Liver (tissue), 3 donors: Measurements from ENCODE around the gene MAPT.

Experiments used
- EGR1 ChIP-seq, 2 donors: IDR thresholded peaks; 2 replicates each; pipeline ENCODE4 v1.6.1; 2016 to 2018; ENCODE audit warnings: antibody characterized with exemption in 2 of 2, low read depth in 2 of 2
- FOXA1 ChIP-seq: IDR thresholded peaks from 2 replicates; pipeline ENCODE4 v1.6.1; 2016; ENCODE audit warnings: antibody characterized with exemption
- GABPA ChIP-seq, 2 donors: IDR thresholded peaks in 1 of 2; conservative IDR thresholded peaks in 1 of 2; 2 replicates each; pipeline ENCODE4 v1.6.1; 2016; ENCODE audit warnings: antibody characterized with exemption in 2 of 2, mild to moderate bottlenecking in 1 of 2, moderate library complexity in 1 of 2
- JUND ChIP-seq, 2 donors: IDR thresholded peaks; 2 replicates each; pipeline ENCODE4 v1.6.1; 2016; ENCODE audit warnings: antibody characterized with exemption in 2 of 2
- RAD21 ChIP-seq, 2 donors: IDR thresholded peaks; 2 replicates each; pipeline ENCODE4 v1.6.1; 2016; ENCODE audit warnings: antibody characterized with exemption in 2 of 2, mild to moderate bottlenecking in 2 of 2
- RXRA ChIP-seq, 2 donors: IDR thresholded peaks; 2 replicates each; pipeline ENCODE4 v1.6.1; 2017 to 2018; ENCODE audit warnings: antibody characterized with exemption in 2 of 2, mild to moderate bottlenecking in 1 of 2
- SP1 ChIP-seq: IDR thresholded peaks from 2 replicates; pipeline ENCODE4 v1.6.1; 2018; ENCODE audit warnings: antibody characterized with exemption, mild to moderate bottlenecking
- TAF1 ChIP-seq: conservative IDR thresholded peaks from 2 replicates; pipeline ENCODE4 v1.6.1; 2016; ENCODE audit warnings: antibody characterized with exemption, mild to moderate bottlenecking
- YY1 ChIP-seq: IDR thresholded peaks from 2 replicates; pipeline ENCODE4 v1.6.1; 2016; ENCODE audit warnings: antibody characterized with exemption, mild to moderate bottlenecking
- TF ChIP-seq, protein P1 (sequence below): fragments of 150-350 bp; IDR thresholded peaks from 2 replicates; pipeline ENCODE4 v1.5.1; 2017; ENCODE audit warnings: improper control_type of control experiment, low read depth, low read length; ENCODE audit not compliant: missing input control
- TF ChIP-seq, protein P2 (sequence below): IDR thresholded peaks from 2 replicates; pipeline ENCODE4 v1.6.1; 2016; ENCODE audit warnings: antibody characterized with exemption, mild to moderate bottlenecking
- TF ChIP-seq, protein P3 (sequence below): IDR thresholded peaks from 2 replicates; pipeline ENCODE4 v1.6.1; 2016; ENCODE audit warnings: antibody characterized with exemption
- TF ChIP-seq, protein P4 (sequence below): IDR thresholded peaks from 2 replicates; pipeline ENCODE4 v1.6.1; 2016; ENCODE audit warnings: antibody characterized with exemption
- TF ChIP-seq, protein P5 (sequence below): IDR thresholded peaks from 2 replicates; pipeline ENCODE4 v1.6.1; 2016; ENCODE audit warnings: antibody characterized with exemption
- donor health status: healthy.
- donor health status: healthy.

DNA sequence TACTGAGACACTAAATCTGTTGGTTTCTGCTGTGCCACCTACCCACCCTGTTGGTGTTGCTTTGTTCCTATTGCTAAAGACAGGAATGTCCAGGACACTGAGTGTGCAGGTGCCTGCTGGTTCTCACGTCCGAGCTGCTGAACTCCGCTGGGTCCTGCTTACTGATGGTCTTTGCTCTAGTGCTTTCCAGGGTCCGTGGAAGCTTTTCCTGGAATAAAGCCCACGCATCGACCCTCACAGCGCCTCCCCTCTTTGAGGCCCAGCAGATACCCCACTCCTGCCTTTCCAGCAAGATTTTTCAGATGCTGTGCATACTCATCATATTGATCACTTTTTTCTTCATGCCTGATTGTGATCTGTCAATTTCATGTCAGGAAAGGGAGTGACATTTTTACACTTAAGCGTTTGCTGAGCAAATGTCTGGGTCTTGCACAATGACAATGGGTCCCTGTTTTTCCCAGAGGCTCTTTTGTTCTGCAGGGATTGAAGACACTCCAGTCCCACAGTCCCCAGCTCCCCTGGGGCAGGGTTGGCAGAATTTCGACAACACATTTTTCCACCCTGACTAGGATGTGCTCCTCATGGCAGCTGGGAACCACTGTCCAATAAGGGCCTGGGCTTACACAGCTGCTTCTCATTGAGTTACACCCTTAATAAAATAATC lies 119.3 kb downstream of the MAPT start:
- TF ChIP-seq, protein P1, sequence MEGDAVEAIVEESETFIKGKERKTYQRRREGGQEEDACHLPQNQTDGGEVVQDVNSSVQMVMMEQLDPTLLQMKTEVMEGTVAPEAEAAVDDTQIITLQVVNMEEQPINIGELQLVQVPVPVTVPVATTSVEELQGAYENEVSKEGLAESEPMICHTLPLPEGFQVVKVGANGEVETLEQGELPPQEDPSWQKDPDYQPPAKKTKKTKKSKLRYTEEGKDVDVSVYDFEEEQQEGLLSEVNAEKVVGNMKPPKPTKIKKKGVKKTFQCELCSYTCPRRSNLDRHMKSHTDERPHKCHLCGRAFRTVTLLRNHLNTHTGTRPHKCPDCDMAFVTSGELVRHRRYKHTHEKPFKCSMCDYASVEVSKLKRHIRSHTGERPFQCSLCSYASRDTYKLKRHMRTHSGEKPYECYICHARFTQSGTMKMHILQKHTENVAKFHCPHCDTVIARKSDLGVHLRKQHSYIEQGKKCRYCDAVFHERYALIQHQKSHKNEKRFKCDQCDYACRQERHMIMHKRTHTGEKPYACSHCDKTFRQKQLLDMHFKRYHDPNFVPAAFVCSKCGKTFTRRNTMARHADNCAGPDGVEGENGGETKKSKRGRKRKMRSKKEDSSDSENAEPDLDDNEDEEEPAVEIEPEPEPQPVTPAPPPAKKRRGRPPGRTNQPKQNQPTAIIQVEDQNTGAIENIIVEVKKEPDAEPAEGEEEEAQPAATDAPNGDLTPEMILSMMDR: no peak
- TF ChIP-seq, protein P2, sequence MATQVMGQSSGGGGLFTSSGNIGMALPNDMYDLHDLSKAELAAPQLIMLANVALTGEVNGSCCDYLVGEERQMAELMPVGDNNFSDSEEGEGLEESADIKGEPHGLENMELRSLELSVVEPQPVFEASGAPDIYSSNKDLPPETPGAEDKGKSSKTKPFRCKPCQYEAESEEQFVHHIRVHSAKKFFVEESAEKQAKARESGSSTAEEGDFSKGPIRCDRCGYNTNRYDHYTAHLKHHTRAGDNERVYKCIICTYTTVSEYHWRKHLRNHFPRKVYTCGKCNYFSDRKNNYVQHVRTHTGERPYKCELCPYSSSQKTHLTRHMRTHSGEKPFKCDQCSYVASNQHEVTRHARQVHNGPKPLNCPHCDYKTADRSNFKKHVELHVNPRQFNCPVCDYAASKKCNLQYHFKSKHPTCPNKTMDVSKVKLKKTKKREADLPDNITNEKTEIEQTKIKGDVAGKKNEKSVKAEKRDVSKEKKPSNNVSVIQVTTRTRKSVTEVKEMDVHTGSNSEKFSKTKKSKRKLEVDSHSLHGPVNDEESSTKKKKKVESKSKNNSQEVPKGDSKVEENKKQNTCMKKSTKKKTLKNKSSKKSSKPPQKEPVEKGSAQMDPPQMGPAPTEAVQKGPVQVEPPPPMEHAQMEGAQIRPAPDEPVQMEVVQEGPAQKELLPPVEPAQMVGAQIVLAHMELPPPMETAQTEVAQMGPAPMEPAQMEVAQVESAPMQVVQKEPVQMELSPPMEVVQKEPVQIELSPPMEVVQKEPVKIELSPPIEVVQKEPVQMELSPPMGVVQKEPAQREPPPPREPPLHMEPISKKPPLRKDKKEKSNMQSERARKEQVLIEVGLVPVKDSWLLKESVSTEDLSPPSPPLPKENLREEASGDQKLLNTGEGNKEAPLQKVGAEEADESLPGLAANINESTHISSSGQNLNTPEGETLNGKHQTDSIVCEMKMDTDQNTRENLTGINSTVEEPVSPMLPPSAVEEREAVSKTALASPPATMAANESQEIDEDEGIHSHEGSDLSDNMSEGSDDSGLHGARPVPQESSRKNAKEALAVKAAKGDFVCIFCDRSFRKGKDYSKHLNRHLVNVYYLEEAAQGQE: no peak
- no peak for TF ChIP-seq RAD21 (IDR thresholded peaks at IDR 0.05)
- TF ChIP-seq, protein P3, sequence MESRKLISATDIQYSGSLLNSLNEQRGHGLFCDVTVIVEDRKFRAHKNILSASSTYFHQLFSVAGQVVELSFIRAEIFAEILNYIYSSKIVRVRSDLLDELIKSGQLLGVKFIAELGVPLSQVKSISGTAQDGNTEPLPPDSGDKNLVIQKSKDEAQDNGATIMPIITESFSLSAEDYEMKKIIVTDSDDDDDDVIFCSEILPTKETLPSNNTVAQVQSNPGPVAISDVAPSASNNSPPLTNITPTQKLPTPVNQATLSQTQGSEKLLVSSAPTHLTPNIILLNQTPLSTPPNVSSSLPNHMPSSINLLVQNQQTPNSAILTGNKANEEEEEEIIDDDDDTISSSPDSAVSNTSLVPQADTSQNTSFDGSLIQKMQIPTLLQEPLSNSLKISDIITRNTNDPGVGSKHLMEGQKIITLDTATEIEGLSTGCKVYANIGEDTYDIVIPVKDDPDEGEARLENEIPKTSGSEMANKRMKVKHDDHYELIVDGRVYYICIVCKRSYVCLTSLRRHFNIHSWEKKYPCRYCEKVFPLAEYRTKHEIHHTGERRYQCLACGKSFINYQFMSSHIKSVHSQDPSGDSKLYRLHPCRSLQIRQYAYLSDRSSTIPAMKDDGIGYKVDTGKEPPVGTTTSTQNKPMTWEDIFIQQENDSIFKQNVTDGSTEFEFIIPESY: no peak
- no peak for TF ChIP-seq EGR1 (IDR thresholded peaks at IDR 0.05; ENCODE audit: low read depth in 2 of 2)
- TF ChIP-seq GABPA (IDR thresholded peaks at IDR 0.05 in 1 of 2, conservative IDR thresholded peaks at IDR 0.05 in 1 of 2): no peak
- TF ChIP-seq RXRA (IDR thresholded peaks at IDR 0.05): no peak
- TF ChIP-seq, protein P4, sequence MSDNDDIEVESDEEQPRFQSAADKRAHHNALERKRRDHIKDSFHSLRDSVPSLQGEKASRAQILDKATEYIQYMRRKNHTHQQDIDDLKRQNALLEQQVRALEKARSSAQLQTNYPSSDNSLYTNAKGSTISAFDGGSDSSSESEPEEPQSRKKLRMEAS: no peak
- TF ChIP-seq, protein P5, sequence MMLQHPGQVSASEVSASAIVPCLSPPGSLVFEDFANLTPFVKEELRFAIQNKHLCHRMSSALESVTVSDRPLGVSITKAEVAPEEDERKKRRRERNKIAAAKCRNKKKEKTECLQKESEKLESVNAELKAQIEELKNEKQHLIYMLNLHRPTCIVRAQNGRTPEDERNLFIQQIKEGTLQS: no peak
- TF ChIP-seq JUND (IDR thresholded peaks at IDR 0.05): no peak
- no peak for TF ChIP-seq TAF1
- TF ChIP-seq FOXA1: no peak
- no peak for TF ChIP-seq YY1
- TF ChIP-seq SP1: no peak
